HG02642 (cell line): ENCODE data around the gene DUSP2.
A peak's percentile ranks its signal among the peaks of the same experiment; 100 is the strongest.

Source experiments
- ATAC-seq: cut with Tn5 transposase; IDR thresholded peaks from one replicate; pipeline ENCODE4 v1.9.1; 2021; ENCODE audit warnings: mild to moderate bottlenecking; ENCODE audit not compliant: unreplicated experiment, poor library complexity

The DUSP2 gene

DNA sequence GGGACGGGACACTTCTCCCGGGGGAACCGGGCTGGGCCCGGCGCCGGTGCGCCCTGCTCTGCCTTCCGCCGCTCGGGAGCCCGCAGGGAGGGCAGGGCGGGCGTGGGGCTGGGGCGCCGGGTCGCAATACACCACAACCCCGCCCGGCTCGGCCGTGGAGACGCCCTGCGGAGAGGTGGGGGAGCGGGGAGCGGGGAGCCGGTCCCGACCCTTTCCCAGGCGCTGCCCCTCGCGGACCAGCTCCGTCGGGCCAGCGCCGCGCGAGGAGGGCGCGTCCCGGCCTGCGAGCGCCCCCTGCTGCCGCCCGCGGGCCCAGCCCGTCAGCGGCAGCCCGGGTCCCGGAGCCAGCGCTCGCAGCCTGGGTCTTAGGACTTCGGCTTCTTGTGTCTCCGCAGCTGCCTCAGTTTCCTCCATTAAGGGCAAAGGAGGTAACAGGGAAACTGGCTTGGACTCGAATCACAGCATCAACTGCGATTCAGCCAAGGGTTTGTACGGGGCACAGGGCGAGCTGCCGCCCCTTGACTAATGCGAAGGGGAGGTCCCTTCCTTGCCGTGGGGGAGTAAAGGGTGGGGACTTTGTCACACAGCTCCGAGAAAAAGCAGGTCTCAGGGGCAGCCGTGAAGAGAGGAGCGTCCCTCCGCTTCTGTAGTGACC, 28.2 kb downstream of the DUSP2 start:
- ATAC-seq: peak; percentile 75

DNA sequence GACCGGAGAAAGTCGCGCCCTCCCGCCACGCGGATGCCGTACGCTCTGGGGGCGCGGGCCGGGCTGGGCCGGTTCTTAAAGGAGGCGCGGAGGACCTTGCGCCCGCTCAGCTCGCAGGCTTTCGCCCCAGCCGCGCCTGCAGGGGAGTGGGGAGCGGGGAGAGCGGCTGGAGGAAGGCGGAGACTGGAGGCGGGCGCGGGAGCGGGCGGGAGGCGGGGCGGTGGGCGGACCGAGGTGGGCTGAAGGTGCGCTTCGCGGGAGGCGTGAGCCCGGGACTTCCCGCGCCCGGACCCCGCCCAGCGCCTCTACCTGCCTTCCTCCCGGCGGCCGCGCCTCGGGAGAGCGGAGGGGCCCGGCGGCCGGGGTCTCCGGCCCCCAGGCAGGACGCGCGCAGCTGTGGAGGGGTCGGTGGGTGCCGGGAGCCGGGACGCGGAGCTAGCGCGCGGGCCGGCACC, 28.8 kb downstream of the DUSP2 start, which contains the start of gene ADRA2B:
Gene ADRA2B (minus strand): TSS at position 148 of the 455 bp plus-strand sequence. CDS start 422 bp downstream, outside the sequence.
- peak; percentile 48 for ATAC-seq

DNA sequence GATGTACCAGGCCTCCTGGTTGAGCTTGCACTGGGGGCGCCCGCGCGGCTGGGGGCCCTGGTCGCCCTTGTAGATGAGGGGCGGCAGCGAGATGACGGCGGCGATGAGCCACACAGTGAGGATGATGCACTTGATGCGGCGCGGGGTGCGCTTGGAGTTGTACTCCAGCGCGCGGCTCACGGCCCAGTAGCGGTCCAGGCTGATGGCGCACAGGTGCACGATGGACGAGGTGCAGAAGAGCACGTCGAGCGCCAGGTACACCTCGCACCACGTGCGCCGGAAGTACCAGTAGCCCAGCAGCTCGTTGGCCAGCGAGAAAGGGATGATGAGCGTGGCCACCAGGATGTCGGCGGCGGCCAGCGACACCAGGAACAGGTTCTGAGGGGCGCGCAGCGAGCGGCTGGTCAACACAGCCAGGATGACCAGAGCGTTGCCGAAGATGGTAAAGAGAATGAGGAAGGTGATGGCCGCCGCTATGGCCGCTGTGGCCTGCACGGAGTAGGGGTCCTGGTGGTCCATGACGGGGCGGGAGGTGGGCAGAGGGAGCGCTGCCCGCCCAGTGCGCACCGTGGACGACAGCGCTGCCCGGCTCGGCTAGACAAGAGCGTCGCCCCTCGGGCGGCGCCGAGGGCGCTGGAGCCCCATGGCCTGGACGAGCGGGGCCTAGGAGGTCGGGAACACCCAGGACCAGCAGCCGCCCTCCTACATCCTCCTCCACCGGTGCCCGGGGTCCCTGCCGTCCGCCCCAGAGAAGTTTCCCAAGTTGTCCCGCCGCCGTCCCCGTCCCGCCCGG, 29.4 kb downstream of the DUSP2 start:
- no peak for ATAC-seq

DNA sequence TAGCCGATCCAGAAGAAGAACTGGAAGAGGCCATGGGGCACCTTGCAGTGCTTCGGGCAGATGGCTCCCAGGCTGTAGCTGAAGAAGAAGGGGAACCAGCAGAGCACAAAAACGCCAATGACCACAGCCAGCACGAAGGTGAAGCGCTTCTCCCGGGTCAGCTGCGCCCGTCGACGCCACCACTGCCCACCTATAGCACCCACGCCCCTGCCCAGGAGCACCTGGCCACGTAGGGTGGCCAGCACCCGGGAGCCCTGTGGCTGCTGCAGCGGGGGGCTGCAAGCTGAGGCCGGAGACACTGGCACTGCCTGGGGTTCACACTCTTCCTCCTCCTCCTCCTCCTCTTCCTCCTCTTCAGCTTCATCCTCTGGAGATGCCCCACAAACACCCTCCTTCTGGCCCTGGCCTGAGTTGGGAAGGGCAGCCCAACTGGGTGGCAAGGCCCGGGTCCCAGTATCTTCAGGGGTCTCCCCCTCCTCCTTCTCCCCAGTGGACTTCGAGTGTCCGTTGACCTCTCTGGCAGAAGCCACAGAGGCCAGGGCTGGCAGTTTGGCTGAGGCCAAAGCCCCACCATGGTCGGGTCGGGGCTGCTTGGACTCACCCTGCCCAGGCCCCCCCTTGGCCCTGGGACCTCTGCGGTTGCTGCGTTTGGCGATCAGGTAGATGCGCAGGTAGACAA, 30.2 kb downstream of the DUSP2 start:
- no peak for ATAC-seq

DNA sequence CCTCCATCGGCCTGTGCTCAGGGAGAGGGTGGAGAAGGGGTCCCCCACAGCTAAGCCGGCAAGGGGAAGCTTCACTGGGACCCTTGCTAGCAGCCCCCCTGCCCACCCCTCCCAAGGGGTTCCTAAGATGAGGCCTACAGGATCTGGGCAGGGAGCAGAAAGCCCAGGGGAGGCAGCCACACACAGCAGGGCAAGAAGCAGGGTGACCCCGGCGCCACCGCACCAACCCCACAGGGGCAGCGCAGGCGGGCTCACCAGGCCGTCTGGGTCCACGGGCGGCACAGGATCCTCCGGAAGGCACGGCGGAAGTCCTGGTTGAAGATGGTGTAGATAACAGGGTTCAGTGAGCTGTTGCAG, 30.7 kb downstream of the DUSP2 start:
- ATAC-seq: no peak

DNA sequence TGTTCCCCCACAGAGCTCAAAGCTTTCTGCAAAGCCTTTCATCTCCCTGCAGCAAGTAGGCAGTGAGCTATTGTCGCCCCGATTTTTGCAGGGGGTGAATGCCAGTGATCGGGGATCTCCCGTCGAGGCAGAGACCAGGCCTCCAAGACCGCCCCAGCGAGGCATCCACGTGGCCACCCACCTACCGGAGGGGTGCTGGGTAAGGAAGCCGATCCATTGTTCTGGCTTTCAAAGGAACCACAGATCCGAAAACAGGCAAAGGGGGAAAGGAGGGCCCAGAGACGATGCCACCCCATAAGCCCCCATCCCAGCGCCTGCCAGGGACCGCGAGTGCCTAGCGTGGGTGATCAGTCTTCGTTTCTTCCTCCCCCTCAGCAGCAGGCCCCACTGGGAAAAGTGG, 31.3 kb downstream of the DUSP2 start:
- ATAC-seq: no peak

DNA sequence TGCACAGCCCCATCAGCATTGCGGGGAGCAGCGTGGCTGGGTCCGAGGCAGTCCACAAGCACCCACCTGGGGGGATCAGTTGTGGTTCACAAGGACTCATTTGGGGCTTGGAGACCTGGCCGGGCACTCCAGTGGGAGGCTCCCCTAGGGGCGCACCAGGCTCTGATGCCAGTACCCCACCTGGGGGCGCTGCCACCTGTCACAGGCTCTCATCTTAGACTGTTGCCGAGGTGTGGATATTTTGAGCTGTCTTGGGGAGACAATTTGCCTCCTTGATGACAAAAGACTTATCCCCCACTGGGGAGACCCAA, 31.9 kb downstream of the DUSP2 start:
- no peak for ATAC-seq

DNA sequence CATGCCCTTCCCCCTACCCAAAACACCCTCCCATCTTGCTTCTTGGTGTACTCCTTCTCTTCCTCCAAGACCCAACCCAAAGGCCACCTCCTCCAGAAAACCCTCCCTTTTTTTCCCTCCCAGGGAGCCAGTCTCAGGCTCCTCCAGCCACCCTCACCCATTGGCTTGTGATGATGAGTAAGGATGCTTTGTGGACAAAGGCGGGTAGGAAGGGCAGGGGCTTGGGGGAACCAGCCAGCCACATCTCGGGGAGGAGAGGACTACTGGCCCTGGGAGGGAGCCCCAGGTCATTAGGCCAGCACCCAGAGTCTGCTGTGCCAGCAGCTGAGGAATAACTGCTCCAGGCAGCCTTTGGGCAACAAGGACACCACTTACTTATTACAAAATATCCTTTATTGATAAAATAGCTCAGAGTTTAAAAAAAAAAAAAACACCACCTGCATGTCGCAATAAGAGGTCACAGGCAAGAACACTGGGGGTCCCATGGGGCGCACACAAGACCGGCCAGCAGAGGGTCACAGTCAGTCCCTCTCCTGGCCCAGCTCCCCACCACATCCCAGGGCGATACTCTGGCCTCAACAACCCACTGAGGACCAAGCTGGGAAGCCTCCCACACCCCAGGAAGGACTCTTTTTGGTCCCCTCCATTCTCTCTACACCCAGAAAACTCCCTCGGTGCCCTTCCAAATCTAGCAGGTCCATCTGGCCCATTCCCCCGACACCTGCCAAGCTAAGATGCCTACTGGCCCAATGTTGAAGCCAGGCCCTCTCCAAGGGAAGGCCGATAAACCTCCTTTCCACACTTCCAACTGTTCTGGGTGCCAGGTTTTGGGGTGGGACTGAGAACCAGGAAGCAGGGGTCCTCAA, 32.5 kb downstream of the DUSP2 start:
- no peak for ATAC-seq

DNA sequence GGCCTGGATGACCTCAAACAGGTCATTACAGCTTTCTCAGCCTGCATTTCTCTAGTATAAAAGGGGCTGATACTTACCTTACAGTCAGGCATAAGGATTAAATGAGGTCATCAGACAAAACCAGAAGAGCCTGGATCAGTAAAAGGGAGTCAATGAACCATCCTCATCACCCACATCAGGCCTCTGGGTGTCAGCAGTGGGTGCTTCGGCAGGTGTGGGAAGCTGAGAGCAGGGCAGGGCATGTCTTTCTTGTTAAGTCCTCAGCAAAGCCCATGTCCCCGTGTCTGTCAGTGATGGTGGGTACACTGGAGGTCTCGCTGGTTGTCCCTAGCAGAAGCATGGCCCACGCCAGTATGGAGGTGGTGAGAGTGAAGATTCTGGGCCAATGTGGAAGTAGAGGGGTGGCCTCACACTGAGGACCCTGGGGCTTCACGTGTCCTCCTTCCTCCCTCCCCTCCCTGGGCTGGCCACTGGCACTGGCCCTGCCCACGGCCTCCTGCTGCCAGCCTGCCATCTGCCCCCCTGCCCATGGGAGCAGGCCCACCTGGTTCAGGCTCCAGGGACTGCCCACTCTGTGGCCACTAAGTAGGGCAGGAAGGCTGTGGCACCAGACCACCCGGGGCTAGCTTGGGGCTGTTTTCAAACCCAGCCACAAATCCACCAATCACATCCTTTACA, 33.3 kb downstream of the DUSP2 start:
- no peak for ATAC-seq

DNA sequence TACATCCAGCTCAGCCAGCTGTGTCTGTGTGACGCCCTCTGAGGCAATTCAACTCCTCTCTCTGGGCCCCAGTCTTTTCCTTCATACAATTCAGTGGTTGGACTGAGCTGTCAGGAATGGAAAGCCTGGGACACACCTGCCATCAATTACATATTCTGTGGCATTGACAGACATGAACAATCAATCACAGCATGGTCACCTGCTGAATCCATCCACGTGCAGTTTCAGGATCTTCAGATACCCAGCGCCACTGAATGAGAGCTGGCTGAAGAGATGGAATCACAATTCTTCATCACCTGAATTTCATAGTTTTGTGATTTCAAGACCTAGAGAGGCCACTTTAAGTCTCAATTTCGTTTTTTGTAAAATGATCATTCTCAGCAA, 34.0 kb downstream of the DUSP2 start:
- no peak for ATAC-seq

DNA sequence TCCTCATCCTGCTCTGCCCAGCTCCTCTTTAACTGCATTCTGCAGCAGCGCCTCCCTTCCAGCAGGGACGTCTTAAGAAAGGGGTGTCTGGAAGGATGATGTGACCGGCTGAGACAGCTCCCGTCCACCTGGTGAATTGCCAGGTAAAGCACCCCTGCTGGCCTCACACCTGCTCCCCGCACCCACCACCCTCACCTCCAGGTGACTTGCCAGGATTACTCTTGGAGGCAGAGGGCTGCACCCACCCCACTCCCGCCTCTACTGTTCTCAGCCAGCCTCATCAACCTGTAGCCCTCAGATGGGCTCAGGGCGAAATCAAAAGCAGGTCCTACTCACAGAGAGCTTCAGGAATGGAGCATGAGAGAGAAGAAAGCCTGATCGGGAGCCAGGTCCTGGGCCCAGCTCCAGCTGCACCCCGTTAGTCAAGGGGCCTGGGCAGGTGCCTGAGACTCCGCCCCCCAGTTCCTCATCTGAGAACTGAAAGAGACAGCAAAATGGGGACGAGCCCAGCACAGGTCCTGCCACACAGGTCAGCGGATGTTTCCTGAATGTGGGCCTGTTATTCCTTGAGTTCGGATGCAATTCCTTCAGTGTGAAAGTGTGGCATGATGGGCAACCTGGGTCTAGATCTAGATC, 34.5 kb downstream of the DUSP2 start:
- ATAC-seq: no peak

DNA sequence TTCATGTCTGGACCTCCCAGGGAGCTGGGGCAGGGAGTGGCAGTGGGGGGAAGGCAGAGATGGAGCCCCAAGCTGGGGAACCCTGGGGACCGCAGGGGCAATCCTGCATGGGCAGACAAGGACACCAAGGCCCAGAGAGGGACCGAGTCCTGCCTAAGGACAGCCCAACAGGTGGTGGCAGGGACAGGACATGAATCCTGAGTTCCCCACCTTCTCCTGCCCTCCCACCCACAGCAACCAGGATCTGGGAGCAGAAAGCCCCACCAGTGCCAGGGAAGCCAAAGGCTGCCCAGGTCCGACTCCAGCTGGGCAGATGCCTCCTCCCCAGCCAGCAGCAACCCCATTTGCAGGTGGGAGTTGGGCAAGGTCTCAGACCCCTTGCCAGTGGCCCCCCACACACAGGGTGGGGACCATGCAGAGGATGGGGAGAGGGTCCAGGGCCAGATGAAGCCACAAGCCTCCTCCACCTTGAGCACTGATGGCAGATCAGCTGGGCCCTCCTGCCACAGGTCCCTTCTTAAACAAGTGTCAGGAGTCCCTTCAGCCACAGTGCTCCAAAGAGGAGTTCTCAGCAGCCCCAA, 35.2 kb downstream of the DUSP2 start:
- no peak for ATAC-seq

DNA sequence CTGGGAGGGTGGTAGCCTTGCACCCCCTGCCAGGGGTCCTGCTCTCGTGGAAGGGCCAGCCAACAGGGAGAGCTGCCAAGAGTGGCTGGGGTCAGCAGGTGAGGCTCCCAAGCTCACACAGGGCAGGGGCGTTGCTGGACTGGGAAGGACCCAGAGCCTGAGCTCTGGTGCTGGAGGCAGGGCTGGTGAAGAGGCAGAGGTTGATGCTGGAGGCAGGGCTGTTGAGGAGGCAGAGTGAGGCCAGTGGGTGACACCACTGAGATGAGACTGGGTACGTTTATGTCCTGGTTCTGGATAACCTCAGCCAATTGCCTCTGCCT, 35.9 kb downstream of the DUSP2 start:
- no peak for ATAC-seq

DNA sequence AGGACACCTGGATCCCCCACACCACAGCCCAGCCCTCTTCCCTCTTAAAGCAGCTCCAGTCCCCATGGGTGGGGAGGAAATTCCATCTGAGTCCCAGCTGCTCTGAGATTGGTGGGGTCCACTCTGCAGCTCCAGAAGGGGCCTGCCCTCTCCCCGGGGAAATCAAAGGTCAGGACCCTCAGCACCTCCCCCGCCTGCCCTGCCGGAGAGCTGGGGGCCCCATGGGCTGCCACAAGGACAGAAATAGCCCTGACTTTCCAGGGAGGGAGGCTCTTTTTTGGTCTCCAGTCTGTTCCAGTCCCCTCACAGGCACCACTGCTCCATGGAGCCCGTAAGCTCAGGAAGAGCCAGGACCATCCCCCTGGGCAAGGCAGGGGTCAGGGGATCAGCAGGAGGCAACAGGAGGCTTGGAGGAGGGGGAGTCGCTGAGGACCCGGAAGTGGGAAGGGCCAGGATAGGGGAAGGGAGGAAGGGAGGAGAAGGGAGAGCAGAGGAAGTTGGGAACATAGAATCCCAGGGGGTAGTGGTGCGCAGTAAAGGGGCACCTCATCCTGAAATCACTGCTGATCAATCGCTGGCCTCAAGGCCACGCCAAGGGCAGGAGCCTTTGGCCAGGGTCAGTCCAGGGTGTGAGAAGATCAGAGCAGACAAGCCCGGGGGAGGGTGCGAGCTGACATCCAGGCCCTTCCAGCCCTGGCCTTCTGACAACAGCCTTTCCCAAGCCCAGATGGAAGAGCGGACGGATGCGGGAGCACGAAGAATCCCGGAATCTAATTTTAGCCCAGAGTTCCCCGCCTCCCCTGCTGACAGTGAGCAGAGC, 36.5 kb downstream of the DUSP2 start:
- ATAC-seq: no peak

DNA sequence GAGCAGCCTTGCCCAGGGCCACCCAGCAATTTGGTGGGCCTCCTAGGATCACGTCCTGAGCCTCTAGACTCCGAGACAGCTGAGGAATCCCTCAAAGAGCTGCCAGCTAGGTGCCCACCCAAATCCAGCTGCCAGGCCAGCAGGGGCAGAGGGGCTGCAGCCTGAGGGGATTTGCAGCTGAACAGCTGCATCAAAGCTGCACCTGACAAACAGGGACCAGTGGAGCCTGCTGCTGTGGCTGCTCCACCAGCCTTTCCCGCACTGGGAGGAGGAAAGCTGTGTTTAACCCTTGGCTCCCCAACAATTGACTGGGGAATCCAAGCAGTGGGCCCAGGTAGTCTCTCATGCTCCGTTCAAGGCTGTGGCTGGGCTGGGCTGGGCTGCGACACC, 37.1 kb downstream of the DUSP2 start:
- no peak for ATAC-seq

DNA sequence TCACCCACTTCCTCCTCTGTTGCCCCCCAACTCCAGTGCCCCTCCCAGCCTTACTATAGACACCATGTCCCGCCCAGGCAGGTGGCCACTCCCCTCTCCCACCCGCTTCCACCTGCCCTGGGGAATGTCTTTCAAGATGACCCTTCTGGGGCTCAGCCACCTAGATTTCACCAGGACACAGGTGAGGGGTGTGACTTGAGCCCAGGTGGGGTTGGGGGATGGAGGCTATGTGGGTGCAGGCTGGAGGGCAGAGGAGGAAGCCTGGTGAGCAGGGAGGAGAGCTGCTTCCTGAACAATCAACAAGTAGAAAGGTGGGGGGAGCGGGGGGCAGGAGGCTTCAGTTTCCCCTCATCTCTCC, 37.6 kb downstream of the DUSP2 start:
- ATAC-seq: no peak

DNA sequence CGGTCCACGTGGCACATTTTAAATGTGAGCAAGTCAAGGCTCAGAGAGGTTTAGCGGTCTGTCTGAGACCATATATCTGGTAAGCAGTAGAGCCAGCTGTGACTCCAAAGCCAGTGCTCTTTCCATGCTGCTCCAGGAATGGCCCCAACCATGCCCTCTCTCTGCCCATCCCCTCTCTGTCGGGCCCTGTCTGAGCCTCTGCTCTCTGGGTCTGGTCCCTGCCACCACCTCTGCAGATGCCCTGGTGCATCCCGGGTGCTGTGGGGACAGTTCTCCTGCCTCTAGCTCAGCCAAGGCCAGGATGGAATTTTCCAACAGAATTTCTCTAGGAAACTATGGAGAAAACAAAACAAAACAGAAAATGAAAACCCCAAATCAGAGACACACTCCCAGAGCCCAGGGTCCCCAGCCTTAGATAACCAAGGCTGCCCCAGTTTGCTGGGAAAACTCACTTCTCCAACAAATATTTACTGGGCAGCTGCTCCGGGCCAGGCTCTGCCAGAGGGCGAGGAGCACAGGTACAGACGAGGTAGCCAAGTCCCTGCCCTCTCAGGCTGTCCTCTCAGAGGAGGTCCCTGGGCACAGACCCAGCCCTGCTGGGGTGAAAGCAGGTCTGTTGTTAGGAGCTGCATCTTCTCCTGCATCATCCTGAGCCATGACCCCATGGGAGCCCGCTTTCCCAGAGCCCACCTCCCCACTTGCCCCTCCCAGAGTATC, 38.1 kb downstream of the DUSP2 start:
- ATAC-seq: no peak
